GM15510 (cell line): ENCODE results near the gene MAP1S.

Experiments used
- POLR2A ChIP-seq: IDR thresholded peaks from 3 replicates; pipeline ENCODE4 v1.6.1; 2011; ENCODE audit warnings: borderline replicate concordance; ENCODE audit not compliant: insufficient read length; ENCODE audit errors: extremely low read depth

MAP1S gene

GRCh38 chr19:17762505-17763229, 43.4 kb downstream of the MAP1S start:
- TF ChIP-seq POLR2A, result no peak

- TF ChIP-seq POLR2A, result no peak
Measured at GRCh38 chr19:17764348-17764747, 45.1 kb downstream of the MAP1S start.

DNA sequence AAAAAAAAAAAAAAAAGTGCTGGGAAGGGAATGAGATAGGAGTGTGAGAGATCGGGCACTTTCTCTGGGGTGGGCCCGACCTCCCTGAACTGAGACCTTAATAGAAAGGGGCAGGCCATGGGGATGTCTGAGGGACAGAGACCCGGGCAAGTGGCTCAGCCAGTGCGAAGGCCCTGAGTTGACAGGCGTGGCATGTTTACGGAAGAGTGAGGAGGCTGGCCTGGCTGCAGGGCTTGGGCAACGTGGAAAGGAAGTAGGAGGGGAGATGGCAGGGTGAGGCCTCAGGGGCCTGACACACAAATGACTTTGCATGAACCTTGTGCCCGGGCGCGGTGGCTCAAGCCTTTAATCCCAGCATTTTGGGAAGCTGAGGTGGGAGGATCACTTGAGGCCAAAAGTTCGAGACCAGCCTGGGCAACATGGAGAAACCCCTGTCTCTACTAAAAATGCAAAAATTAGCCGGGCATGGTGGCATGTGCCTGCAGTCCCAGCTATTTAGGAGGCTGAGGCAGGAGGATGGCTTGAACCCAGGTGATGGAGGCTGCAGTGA, 45.9 kb downstream of the MAP1S start:
- no peak for TF ChIP-seq POLR2A

- TF ChIP-seq POLR2A, result no peak
Measured at GRCh38 chr19:17766543-17767131, 47.4 kb downstream of the MAP1S start.

- no peak for TF ChIP-seq POLR2A
Measured at GRCh38 chr19:17767559-17767958, 48.3 kb downstream of the MAP1S start.

DNA sequence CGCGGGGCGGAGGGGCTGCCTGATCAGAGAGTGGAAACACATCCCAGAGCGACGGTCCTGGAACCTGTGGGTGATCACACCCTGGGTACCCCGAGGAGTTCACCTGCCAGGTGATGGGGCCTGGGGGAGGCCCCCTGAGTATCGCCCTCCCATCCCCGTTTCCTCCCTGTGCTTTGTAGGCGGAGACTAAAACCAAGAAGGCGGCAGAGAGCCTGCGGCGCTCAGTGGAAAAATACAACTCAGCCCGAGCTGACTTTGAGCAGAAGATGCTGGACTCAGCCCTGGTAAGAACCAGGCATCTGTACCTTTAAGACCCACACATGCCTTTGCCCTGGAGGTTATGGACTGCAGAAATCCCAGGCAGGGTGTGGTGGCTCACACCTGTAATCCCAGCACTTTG, 51.3 kb downstream of the MAP1S start:
- TF ChIP-seq POLR2A, result no peak

- no peak for TF ChIP-seq POLR2A
Measured at GRCh38 chr19:17772172-17772571, 52.9 kb downstream of the MAP1S start.

- no peak for TF ChIP-seq POLR2A
Measured at GRCh38 chr19:17775245-17775927, 56.1 kb downstream of the MAP1S start.

GRCh38 chr19:17775991-17776803, 56.9 kb downstream of the MAP1S start:
- no peak for TF ChIP-seq POLR2A

GRCh38 chr19:17778251-17778967, 59.1 kb downstream of the MAP1S start:
- TF ChIP-seq POLR2A, result no peak

DNA sequence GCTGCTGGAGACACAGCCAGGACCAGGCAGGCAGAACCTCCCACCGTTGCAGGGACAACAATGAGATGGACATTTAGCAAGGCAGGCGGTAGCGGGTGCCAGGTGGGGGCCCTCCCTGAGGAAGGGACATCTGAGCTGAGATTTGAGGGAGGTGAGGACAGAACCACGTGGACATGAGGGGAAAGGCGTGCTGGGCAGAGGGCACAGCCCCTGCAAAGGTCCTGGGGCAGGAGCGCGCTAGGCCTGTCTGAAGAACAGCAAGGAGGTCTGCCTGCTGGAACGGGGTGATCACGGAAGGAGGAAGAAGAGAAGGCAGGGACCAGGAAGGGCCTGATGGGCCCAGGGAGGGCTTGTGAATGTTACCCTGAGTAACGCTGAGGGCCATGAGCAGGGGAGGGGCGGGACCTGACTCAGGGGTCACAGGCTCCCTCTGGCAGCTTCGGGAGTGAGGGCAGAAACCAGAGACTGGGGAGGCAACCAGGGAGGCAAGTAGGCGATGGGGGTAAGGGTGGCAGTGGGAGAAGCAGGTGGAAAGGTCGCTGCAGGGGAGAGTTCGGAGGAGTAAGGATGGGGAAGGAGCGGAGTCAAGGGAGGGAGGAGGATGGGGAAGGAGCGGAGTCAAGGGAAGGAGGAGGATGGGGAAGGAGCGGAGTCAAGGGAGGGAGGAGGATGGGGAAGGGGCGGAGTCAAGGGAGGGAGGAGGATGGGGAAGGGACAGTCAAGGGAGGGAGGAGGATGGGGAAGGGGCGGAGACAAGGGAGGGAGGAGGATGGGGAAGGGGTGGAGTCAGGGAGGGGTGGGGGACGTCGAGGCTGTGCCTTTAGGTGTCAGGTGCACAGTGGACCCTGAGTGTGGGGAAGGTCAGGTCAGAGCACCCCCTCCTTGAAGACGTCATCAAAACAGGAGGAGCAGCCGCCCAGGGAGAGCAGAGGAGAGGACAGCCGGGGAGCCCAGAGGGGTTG, 60.0 kb downstream of the MAP1S start:
- no peak for TF ChIP-seq POLR2A

- no peak for TF ChIP-seq POLR2A
Measured at GRCh38 chr19:17780781-17781180, 61.5 kb downstream of the MAP1S start.
